HG03378 (cell line): ENCODE measurements around the gene SEPTIN5.

Source experiments
- ATAC-seq: cut with Tn5 transposase; IDR thresholded peaks from one replicate; pipeline ENCODE4 v1.9.1; 2021; ENCODE audit warnings: mild to moderate bottlenecking, moderate library complexity; ENCODE audit not compliant: unreplicated experiment

Gene SEPTIN5

GRCh38 chr22:19704355-19705015 lies 9.8 kb upstream of the SEPTIN5 start:
- ATAC-seq: no peak

- ATAC-seq: no peak
These were observed 8.9 kb upstream of the SEPTIN5 start for GRCh38 chr22:19705181-19705934.

GRCh38 chr22:19706661-19707151 lies 7.6 kb upstream of the SEPTIN5 start:
- ATAC-seq: no peak

GRCh38 chr22:19707347-19708290 lies 6.7 kb upstream of the SEPTIN5 start:
- no peak for ATAC-seq

- no peak for ATAC-seq
These were observed 5.8 kb upstream of the SEPTIN5 start for GRCh38 chr22:19708321-19709011.

GRCh38 chr22:19709063-19709769 lies 5.1 kb upstream of the SEPTIN5 start:
- no peak for ATAC-seq

- ATAC-seq: no peak
These were observed 4.1 kb upstream of the SEPTIN5 start for GRCh38 chr22:19710020-19710768.

GRCh38 chr22:19710769-19711106 lies 3.6 kb upstream of the SEPTIN5 start:
- ATAC-seq: no peak

GRCh38 chr22:19713245-19713644 lies 1.1 kb upstream of the SEPTIN5 start:
- ATAC-seq: no peak

GRCh38 chr22:19713650-19714311 lies 522 bp upstream of the SEPTIN5 start:
- no peak for ATAC-seq

- ATAC-seq: no peak
These were observed 1.1 kb downstream of the SEPTIN5 start for GRCh38 chr22:19715188-19715930.

- no peak for ATAC-seq
These were observed 1.9 kb downstream of the SEPTIN5 start for GRCh38 chr22:19716041-19716828.

- no peak for ATAC-seq
These were observed 2.5 kb downstream of the SEPTIN5 start for GRCh38 chr22:19716829-19717105.

- ATAC-seq: no peak
These were observed 2.9 kb downstream of the SEPTIN5 start for GRCh38 chr22:19717181-19717580.

- no peak for ATAC-seq
These were observed 3.6 kb downstream of the SEPTIN5 start for GRCh38 chr22:19717691-19718455.

- no peak for ATAC-seq
These were observed 4.2 kb downstream of the SEPTIN5 start for GRCh38 chr22:19718456-19719049.
